HEK293 (cell line): ENCODE data around the gene CADM1.

Source experiments
- REST ChIP-seq: fragments of 450-650 bp; formaldehyde crosslinking; IDR thresholded peaks from 2 replicates; pipeline ENCODE4 v1.5.1; 2016; ENCODE audit warnings: missing biosample characterization, missing genetic modification characterization
- TCF7L2 ChIP-seq: IDR thresholded peaks from 2 replicates; pipeline ENCODE4 v1.6.1; 2011; ENCODE audit warnings: low read depth, mild to moderate bottlenecking, inconsistent platforms, low read length, moderate library complexity, borderline replicate concordance
- ZBTB21 ChIP-seq: fragments of 450-650 bp; formaldehyde crosslinking; IDR thresholded peaks from 2 replicates; pipeline ENCODE4 v1.5.1; 2017; ENCODE audit warnings: missing biosample characterization, missing genetic modification characterization
- ZNF114 ChIP-seq: fragments of 450-650 bp; formaldehyde crosslinking; IDR thresholded peaks from 2 replicates; pipeline ENCODE4 v1.5.0; 2017; ENCODE audit warnings: missing biosample characterization, missing genetic modification characterization
- ZNF280C ChIP-seq: fragments of 450-650 bp; formaldehyde crosslinking; IDR thresholded peaks from 2 replicates; pipeline ENCODE4 v1.5.1; 2016; ENCODE audit warnings: missing biosample characterization, missing genetic modification characterization
- ZNF624 ChIP-seq: fragments of 450-650 bp; formaldehyde crosslinking; IDR thresholded peaks from 2 replicates; pipeline ENCODE4 v1.5.1; 2017; ENCODE audit warnings: missing biosample characterization, missing genetic modification characterization
- ZNF76 ChIP-seq: fragments of 450-650 bp; formaldehyde crosslinking; IDR thresholded peaks from 2 replicates; pipeline ENCODE4; 2016; ENCODE audit warnings: low read depth, missing biosample characterization, missing genetic modification characterization, borderline replicate concordance
- TF ChIP-seq, protein P1 (sequence below): fragments of 450-650 bp; formaldehyde crosslinking; IDR thresholded peaks from 2 replicates; pipeline ENCODE4 v1.5.1; 2016; ENCODE audit warnings: missing biosample characterization, missing genetic modification characterization

GRCh38 chr11:115389790-115390189, 114.4 kb downstream of the CADM1 start:
- TF ChIP-seq, protein P1, sequence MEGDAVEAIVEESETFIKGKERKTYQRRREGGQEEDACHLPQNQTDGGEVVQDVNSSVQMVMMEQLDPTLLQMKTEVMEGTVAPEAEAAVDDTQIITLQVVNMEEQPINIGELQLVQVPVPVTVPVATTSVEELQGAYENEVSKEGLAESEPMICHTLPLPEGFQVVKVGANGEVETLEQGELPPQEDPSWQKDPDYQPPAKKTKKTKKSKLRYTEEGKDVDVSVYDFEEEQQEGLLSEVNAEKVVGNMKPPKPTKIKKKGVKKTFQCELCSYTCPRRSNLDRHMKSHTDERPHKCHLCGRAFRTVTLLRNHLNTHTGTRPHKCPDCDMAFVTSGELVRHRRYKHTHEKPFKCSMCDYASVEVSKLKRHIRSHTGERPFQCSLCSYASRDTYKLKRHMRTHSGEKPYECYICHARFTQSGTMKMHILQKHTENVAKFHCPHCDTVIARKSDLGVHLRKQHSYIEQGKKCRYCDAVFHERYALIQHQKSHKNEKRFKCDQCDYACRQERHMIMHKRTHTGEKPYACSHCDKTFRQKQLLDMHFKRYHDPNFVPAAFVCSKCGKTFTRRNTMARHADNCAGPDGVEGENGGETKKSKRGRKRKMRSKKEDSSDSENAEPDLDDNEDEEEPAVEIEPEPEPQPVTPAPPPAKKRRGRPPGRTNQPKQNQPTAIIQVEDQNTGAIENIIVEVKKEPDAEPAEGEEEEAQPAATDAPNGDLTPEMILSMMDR (tag by site-specific recombination): no peak
- TF ChIP-seq ZNF76 (tag by site-specific recombination) (no peak), ZNF114 (tag by site-specific recombination) (no peak), ZBTB21 (no peak), REST (tag by site-specific recombination) (no peak), ZNF624 (tag by site-specific recombination) (no peak), ZNF280C (tag by site-specific recombination) (no peak), TCF7L2 (no peak)
